GM18870 (cell line): ENCODE results near the gene GSDMA.

ENCODE experiments used
- ATAC-seq: cut with Tn5 transposase; IDR thresholded peaks from one replicate; pipeline ENCODE4 v1.9.1; 2021; ENCODE audit warnings: moderate library complexity; ENCODE audit not compliant: unreplicated experiment

Gene GSDMA

GRCh38 chr17:39962642-39963220, at the start of gene GSDMA:
TSS of gene GSDMA (plus strand) at chr17:39963004. CDS start at chr17:39965688, 2,684 bp downstream.
- ATAC-seq: no peak

GRCh38 chr17:39913989-39914388, 48.8 kb upstream of the GSDMA start:
- no peak for ATAC-seq

GRCh38 chr17:39915559-39915958, 47.2 kb upstream of the GSDMA start:
- no peak for ATAC-seq

- no peak for ATAC-seq
These were observed 45.9 kb upstream of the GSDMA start for GRCh38 chr17:39916918-39917317.

GRCh38 chr17:39919087-39919683, 43.6 kb upstream of the GSDMA start:
- ATAC-seq: no peak

- ATAC-seq: no peak
These were observed 42.3 kb upstream of the GSDMA start for GRCh38 chr17:39920218-39921210.

GRCh38 chr17:39921323-39921722, 41.5 kb upstream of the GSDMA start:
- ATAC-seq: no peak

- ATAC-seq: no peak
These were observed 40.8 kb upstream of the GSDMA start for GRCh38 chr17:39922006-39922405.

- no peak for ATAC-seq
These were observed 39.6 kb upstream of the GSDMA start for GRCh38 chr17:39923230-39923629.

GRCh38 chr17:39923836-39924690, 38.7 kb upstream of the GSDMA start:
- ATAC-seq: no peak

- ATAC-seq: no peak
These were observed 38.1 kb upstream of the GSDMA start for GRCh38 chr17:39924691-39925055.

GRCh38 chr17:39925282-39926134, 37.3 kb upstream of the GSDMA start:
- ATAC-seq: no peak

- no peak for ATAC-seq
These were observed 36.6 kb upstream of the GSDMA start for GRCh38 chr17:39926135-39926587.

- no peak for ATAC-seq
These were observed 36.2 kb upstream of the GSDMA start for GRCh38 chr17:39926588-39927100.

- ATAC-seq: peak; percentile 51
These were observed 35.5 kb upstream of the GSDMA start, which contains the start of the genes LRRC3C and ORMDL3 for GRCh38 chr17:39927101-39927928. TSS of gene LRRC3C (plus strand) at chr17:39927732. CDS start at chr17:39941524, 13,792 bp downstream. TSS of gene ORMDL3 (minus strand) at chr17:39927601. CDS start at chr17:39924203, 3,398 bp downstream.

GRCh38 chr17:39927929-39928857, 34.6 kb upstream of the GSDMA start:
- ATAC-seq: peak; percentile 28

- no peak for ATAC-seq
These were observed 33.8 kb upstream of the GSDMA start for GRCh38 chr17:39928858-39929645.
